Activated CD8-positive, alpha-beta memory T cell treated with anti-CD3 and anti-CD28 coated beads, Interleukin-2, amount 50 U/mL, for 4 hours (primary cell): ENCODE measurements around the gene PDE4B.
"Not testable (repeated sequence)": the region's sequence is repeated elsewhere in the genome, so short reads cannot be mapped to it uniquely, and the experiment has no call there.

Experiments
- DNase-seq: peaks from one replicate; pipeline ENCODE4 v3.0.0-alpha.2; 2020

PDE4B gene

GRCh38 chr1:66295803-66296202 lies 503.1 kb downstream of the PDE4B start:
- DNase-seq, result no peak

- DNase-seq, result no peak
Measured at GRCh38 chr1:66296370-66296769, 503.7 kb downstream of the PDE4B start.

GRCh38 chr1:66296951-66297350 lies 504.3 kb downstream of the PDE4B start:
- no peak for DNase-seq

GRCh38 chr1:66298464-66298863 lies 505.8 kb downstream of the PDE4B start:
- no peak for DNase-seq

GRCh38 chr1:66300280-66300971 lies 507.7 kb downstream of the PDE4B start:
- DNase-seq, result no peak

GRCh38 chr1:66300972-66301451 lies 508.3 kb downstream of the PDE4B start:
- peak; percentile 17 for DNase-seq

GRCh38 chr1:66302184-66302742 lies 509.6 kb downstream of the PDE4B start:
- no peak for DNase-seq

- DNase-seq, result no peak
Measured at GRCh38 chr1:66302815-66303214, 510.1 kb downstream of the PDE4B start.

GRCh38 chr1:66303646-66304045 lies 511.0 kb downstream of the PDE4B start:
- no peak for DNase-seq

- DNase-seq, result no peak
Measured at GRCh38 chr1:66304128-66304527, 511.4 kb downstream of the PDE4B start.

GRCh38 chr1:66305927-66306326 lies 513.2 kb downstream of the PDE4B start:
- no peak for DNase-seq

GRCh38 chr1:66309006-66309741 lies 516.5 kb downstream of the PDE4B start:
- no peak for DNase-seq

- DNase-seq, result no peak
Measured at GRCh38 chr1:66311092-66311491, 518.4 kb downstream of the PDE4B start.

GRCh38 chr1:66311628-66312027 lies 518.9 kb downstream of the PDE4B start:
- no peak for DNase-seq

GRCh38 chr1:66312271-66312990 lies 519.7 kb downstream of the PDE4B start:
- DNase-seq, result no peak

GRCh38 chr1:66313429-66313828 lies 520.7 kb downstream of the PDE4B start:
- DNase-seq, result no peak

- DNase-seq, result no peak
Measured at GRCh38 chr1:66315671-66316070, 523.0 kb downstream of the PDE4B start.

GRCh38 chr1:66316464-66317247 lies 524.0 kb downstream of the PDE4B start:
- DNase-seq, result no peak

- DNase-seq, result no peak
Measured at GRCh38 chr1:66317248-66317515, 524.5 kb downstream of the PDE4B start.

- no peak for DNase-seq
Measured at GRCh38 chr1:66320231-66320630, 527.5 kb downstream of the PDE4B start.

GRCh38 chr1:66322462-66322861 lies 529.8 kb downstream of the PDE4B start:
- not testable (repeated sequence) for DNase-seq

- no peak for DNase-seq
Measured at GRCh38 chr1:66323958-66324625, 531.4 kb downstream of the PDE4B start.
